H1 (cell line): ENCODE results near the gene KCNRG. TPM values are rescaled to one million over a fixed set of nuclear protein-coding genes. Genes with fewer than 3 reads are reported as not detected.

Experiments used
- CTCF ChIA-PET: fragments of 300-600 bp; sonication (Branson Sonifier 250); formaldehyde crosslinking; loops from one replicate; lab custom pipeline; 2021; ENCODE audit not compliant: partially characterized antibody; lab: Charles Lee
- POLR2A ChIA-PET: fragments of 300-600 bp; sonication (Branson Sonifier 250); formaldehyde crosslinking; loops from one replicate; lab custom pipeline; 2021; ENCODE audit warnings: inconsistent platforms; ENCODE audit not compliant: partially characterized antibody; lab: Charles Lee
- DNase-seq, 2 experiments: peaks; one replicate each; pipeline versions ENCODE4 v3.0.0 to v3.0.0-alpha.2; 2010 to 2022; ENCODE audit warnings: low spot score in 2 of 2, low read depth in 1 of 2, mixed read lengths in 1 of 2
- FAIRE-seq: peaks from 2 replicates; lab custom pipeline; 2011; peaks lifted over from hg19 to GRCh38; lab: Jason Lieb, UNC
- H2AFZ ChIP-seq: 2 replicates; pipeline ENCODE4 v1.8.1; 2012; ENCODE audit warnings: low read length, inconsistent platforms
- H2AK5ac ChIP-seq: 2 replicates; pipeline ENCODE4 v1.6.1; 2013; ENCODE audit warnings: low read depth, low read length
- H2BK120ac ChIP-seq: replicated peaks from 2 replicates; pipeline ENCODE3; 2013; ENCODE audit warnings: low read depth, low read length, inconsistent platforms
- H2BK12ac ChIP-seq: 2 replicates; pipeline ENCODE4 v1.6.1; 2013; ENCODE audit warnings: low read depth, low read length
- H2BK15ac ChIP-seq: 2 replicates; pipeline ENCODE4 v1.6.1; 2013; ENCODE audit warnings: low read length
- H2BK20ac ChIP-seq: 2 replicates; pipeline ENCODE4 v1.6.1; 2013; ENCODE audit warnings: low read length
- H2BK5ac ChIP-seq: 2 replicates; pipeline ENCODE4 v1.6.1; 2013; ENCODE audit warnings: low read depth, low read length
- H3K14ac ChIP-seq: 2 replicates; pipeline ENCODE4 v1.6.1; 2013; ENCODE audit warnings: inconsistent platforms; ENCODE audit not compliant: insufficient read length
- H3K18ac ChIP-seq: 2 replicates; pipeline ENCODE4 v1.6.1; 2013; ENCODE audit warnings: low read length; ENCODE audit errors: extremely low read depth
- H3K23ac ChIP-seq: 2 replicates; pipeline ENCODE4 v1.6.1; 2013; ENCODE audit warnings: inconsistent platforms; ENCODE audit not compliant: insufficient read length
- H3K23me2 ChIP-seq: 2 replicates; pipeline ENCODE4 v1.6.1; 2013; ENCODE audit warnings: low read depth, low read length
- H3K27ac ChIP-seq: 2 replicates; pipeline ENCODE4 v1.6.1; 2011; ENCODE audit warnings: low read depth, low read length, inconsistent platforms
- H3K27me3 ChIP-seq, 4 experiments: replicated peaks in 1 of 4; 1 replicate in 1 of 4; 2 replicates in 3 of 4; pipeline versions ENCODE4 v1.6.1 to v1.8.1; 2011 to 2013; ENCODE audit warnings: low read length in 3 of 4, mild to moderate bottlenecking in 3 of 4, inconsistent platforms in 2 of 4, mixed read lengths in 2 of 4, moderate library complexity in 1 of 4; ENCODE audit not compliant: control insufficient read depth in 3 of 4, insufficient read depth in 3 of 4; ENCODE audit errors: extremely low read depth in 1 of 4
- H3K36me3 ChIP-seq, 4 experiments: 2 replicates each; pipeline versions ENCODE4 v1.6.1 to v1.8.1; 2011 to 2013; ENCODE audit warnings: mild to moderate bottlenecking in 4 of 4, low read length in 3 of 4, moderate library complexity in 2 of 4, control low read depth in 1 of 4, inconsistent platforms in 1 of 4; ENCODE audit not compliant: insufficient read depth in 4 of 4, control insufficient read depth in 2 of 4
- H3K4ac ChIP-seq: replicated peaks from 2 replicates; pipeline ENCODE3; 2013; ENCODE audit warnings: low read length, low read depth, mixed read lengths, inconsistent platforms; ENCODE audit not compliant: insufficient read length
- H3K4me1 ChIP-seq, 4 experiments: replicated peaks in 1 of 4; 1 replicate in 1 of 4; 2 replicates in 3 of 4; pipeline versions ENCODE4 v1.6.1 to v1.8.1; 2011 to 2013; ENCODE audit warnings: low read length in 3 of 4, inconsistent platforms in 2 of 4, mixed read lengths in 1 of 4; ENCODE audit not compliant: insufficient read depth in 4 of 4, control insufficient read depth in 3 of 4
- H3K4me2 ChIP-seq, 2 experiments: 2 replicates each; pipeline versions ENCODE4 v1.6.1 to v1.8.1; 2011 to 2013; ENCODE audit warnings: low read depth in 2 of 2, low read length in 2 of 2, control low read depth in 1 of 2, inconsistent platforms in 1 of 2, mild to moderate bottlenecking in 1 of 2; ENCODE audit not compliant: insufficient read depth in 1 of 2
- H3K4me3 ChIP-seq, 4 experiments: fragments of 200-600, 300-600 bp in 1 of 4; sonication (generic), shearing (Covaris generic), sonication (Bioruptor Twin) in 1 of 4; 2 replicates each; pipeline versions ENCODE4 v1.5.1 to v1.8.1; 2011 to 2016; ENCODE audit warnings: low read length in 4 of 4, low read depth in 3 of 4, control low read depth in 2 of 4, inconsistent platforms in 2 of 4, mild to moderate bottlenecking in 2 of 4, mixed read lengths in 1 of 4, moderate library complexity in 1 of 4; ENCODE audit not compliant: insufficient read depth in 2 of 4; ENCODE audit errors: extremely low read depth in 1 of 4
- H3K56ac ChIP-seq: replicated peaks from 2 replicates; pipeline ENCODE3; 2013; ENCODE audit warnings: low read depth, mild to moderate bottlenecking, mixed read lengths, low read length, inconsistent platforms; ENCODE audit not compliant: insufficient read length
- H3K79me1 ChIP-seq: 2 replicates; pipeline ENCODE4 v1.6.1; 2013; ENCODE audit warnings: low read depth, low read length, control low read depth
- H3K79me2 ChIP-seq, 2 experiments: 2 replicates each; pipeline versions ENCODE4 v1.6.1 to v1.8.1; 2012 to 2013; ENCODE audit warnings: low read length in 2 of 2, mild to moderate bottlenecking in 2 of 2, inconsistent platforms in 1 of 2; ENCODE audit not compliant: insufficient read depth in 2 of 2, control insufficient read depth in 1 of 2
- H3K9ac ChIP-seq, 4 experiments: replicated peaks in 1 of 4; 1 replicate in 1 of 4; 2 replicates in 3 of 4; pipeline versions ENCODE4 v1.6.1 to v1.8.1; 2011 to 2013; ENCODE audit warnings: low read depth in 3 of 4, low read length in 3 of 4, control low read depth in 2 of 4, mild to moderate bottlenecking in 2 of 4, moderate library complexity in 2 of 4, inconsistent platforms in 1 of 4; ENCODE audit errors: extremely low read depth in 1 of 4
- H3K9me3 ChIP-seq, 2 experiments: 2 replicates each; pipeline versions ENCODE4 v1.6.1 to v1.8.1; 2012 to 2013; ENCODE audit warnings: mild to moderate bottlenecking in 2 of 2, moderate library complexity in 2 of 2, control low read depth in 1 of 2, inconsistent platforms in 1 of 2, low read depth in 1 of 2, low read length in 1 of 2, mixed read lengths in 1 of 2; ENCODE audit not compliant: insufficient read depth in 2 of 2
- H4K20me1 ChIP-seq, 2 experiments: replicated peaks in 1 of 2; 2 replicates each; pipeline versions ENCODE3 to v1.8.1; 2011 to 2013; ENCODE audit warnings: inconsistent platforms in 2 of 2, low read length in 2 of 2, mild to moderate bottlenecking in 1 of 2; ENCODE audit not compliant: insufficient read depth in 2 of 2, control insufficient read depth in 1 of 2
- H4K5ac ChIP-seq: 2 replicates; pipeline ENCODE4 v1.6.1; 2013; ENCODE audit warnings: low read length, low read depth, mixed read lengths, inconsistent platforms; ENCODE audit not compliant: insufficient read length
- H4K8ac ChIP-seq: 2 replicates; pipeline ENCODE4 v1.8.0; 2013; ENCODE audit warnings: mild to moderate bottlenecking, moderate library complexity, low read length, inconsistent platforms; ENCODE audit not compliant: insufficient read depth; ENCODE audit errors: extremely low read depth
- H4K91ac ChIP-seq: replicated peaks from 2 replicates; pipeline ENCODE3; 2013; ENCODE audit warnings: low read length, mixed read lengths, inconsistent platforms; ENCODE audit not compliant: insufficient read length
- ATF2 ChIP-seq: IDR thresholded peaks from 2 replicates; pipeline ENCODE4 v1.6.1; 2012; ENCODE audit warnings: low read length, inconsistent platforms
- KDM4A ChIP-seq: IDR thresholded peaks from one replicate; pipeline ENCODE4 v1.7.1; 2012; ENCODE audit warnings: low read depth, mild to moderate bottlenecking, moderate library complexity, low read length, inconsistent platforms; ENCODE audit not compliant: severe bottlenecking
- RBBP5 ChIP-seq: IDR thresholded peaks from 2 replicates; pipeline ENCODE4 v1.7.1; 2012; ENCODE audit warnings: low read depth, mild to moderate bottlenecking, inconsistent platforms, low read length, moderate library complexity, borderline replicate concordance
- RNF2 ChIP-seq: fragments of 200-900, 300-1000 bp; sonication (generic); IDR thresholded peaks from 2 replicates; pipeline ENCODE4 v1.7.1; 2016; ENCODE audit warnings: borderline replicate concordance, low read depth, mild to moderate bottlenecking, antibody characterized with exemption, low read length; ENCODE audit not compliant: poor library complexity, severe bottlenecking; ENCODE audit errors: missing control alignments
- SIN3A ChIP-seq, 2 experiments: IDR thresholded peaks in 1 of 2; conservative IDR thresholded peaks in 1 of 2; 2 replicates each; pipeline ENCODE4 v1.6.1; 2011 to 2012; ENCODE audit warnings: low read length in 2 of 2, improper control_type of control experiment in 1 of 2, low read depth in 1 of 2, mild to moderate bottlenecking in 1 of 2
- SIRT6 ChIP-seq: IDR thresholded peaks from one replicate; pipeline ENCODE4 v1.7.1; 2012; ENCODE audit warnings: low read length, inconsistent platforms
- SP1 ChIP-seq: IDR thresholded peaks from 2 replicates; pipeline ENCODE4 v1.6.1; 2011; ENCODE audit warnings: low read depth, low read length
- WGBS, 2 experiments: shearing (Covaris generic) in 1 of 2; methylation state at CpG; one replicate each; pipeline versions ENCODE4 v1.1.6 to v1.1.7; 2013 to 2015; ENCODE audit warnings: low lambda C conversion rate in 2 of 2, mixed read lengths in 2 of 2, inconsistent platforms in 1 of 2, low coverage in 1 of 2, missing lambda C conversion rate in 1 of 2; ENCODE audit not compliant: insufficient replicate concordance in 2 of 2, insufficient coverage in 1 of 2, insufficient read length in 1 of 2; ENCODE audit errors: extremely low coverage in 1 of 2, missing lambda C conversion rate in 1 of 2; 5-methylcytosine and 5-hydroxymethylcytosine counted together
- polyA plus RNA-seq, 7 experiments: library from polyadenylated mRNA; depleted of rRNA in 3 of 7; stranded (reverse) in 5 of 7; unstranded in 2 of 7; fragments of >200 nt in 5 of 7; fragments of 200-250 nt in 2 of 7; gene quantifications; 1 replicate in 5 of 7; 2 replicates in 1 of 7; 4 replicates in 1 of 7; pipeline versions ENCODE4 v1.2.1 to v1.2.3, GENCODE V29; 2011 to 2013; ENCODE audit warnings: missing spikeins in 2 of 7, mixed read lengths in 2 of 7
- total RNA-seq: library from RNA; stranded (reverse); fragmentation: NEBNext Ultra II Directional; extraction: Animal tissue kit (Norgen Biotek cat#: 25700); gene quantifications from 2 replicates; pipeline ENCODE4 v1.2.1, GENCODE V29; 2021
- TF ChIP-seq, protein P1 (sequence below): IDR thresholded peaks from 2 replicates; pipeline ENCODE4 v1.6.1; 2012; ENCODE audit warnings: inconsistent platforms

KCNRG gene
- total and polyA plus RNA-seq, 2 of the 8 experiments (the other 6 are each of a cell fraction or from before 2014, with no cell fraction given) = 0.65 to 1.2 TPM

GRCh38 chr13:50055454-50055853, 40.2 kb downstream of the KCNRG start:
- no peak overlapping the region for H2BK20ac ChIP-seq
- no peak overlapping the region for H3K14ac ChIP-seq
- H3K4ac ChIP-seq = no peak overlapping the region
- no peaks in the 10 kb centered on the region for H3K36me3 ChIP-seq
- H4K5ac ChIP-seq = no peak overlapping the region
- H3K9ac ChIP-seq = no peak overlapping the region
- no peak overlapping the region for H2BK15ac ChIP-seq
- H2BK12ac ChIP-seq = no peak overlapping the region
- no peak overlapping the region for H3K4me3 ChIP-seq
- H2BK120ac ChIP-seq = no peak overlapping the region
- no peak for FAIRE-seq
- no peak for DNase-seq
- no peak overlapping the region for H4K91ac ChIP-seq
- no peaks in the 10 kb centered on the region for H4K20me1 ChIP-seq
- H3K27me3 ChIP-seq = no peaks in the 10 kb centered on the region
- 89% methylated on average over 1 of the region's 1 CpG; no CpG with 5 or more reads in 1 of the 2 experiments for WGBS, 2 experiments
- H3K56ac ChIP-seq = no peak overlapping the region
- no peak overlapping the region for H2AK5ac ChIP-seq
- no peak overlapping the region for H3K27ac ChIP-seq
- no peaks in the 10 kb centered on the region for H3K23me2 ChIP-seq
- no peak overlapping the region for H3K23ac ChIP-seq
- CTCF ChIA-PET = no interaction called here
- H3K18ac ChIP-seq = no peak overlapping the region
- no peak overlapping the region for H3K4me2 ChIP-seq
- no peaks in the 10 kb centered on the region for H3K79me2 ChIP-seq
- no peaks in the 10 kb centered on the region for H3K9me3 ChIP-seq
- no peak overlapping the region for H2AFZ ChIP-seq
- H3K79me1 ChIP-seq = no peaks in the 10 kb centered on the region; the same call in 1 of the 2 replicates
- H3K4me1 ChIP-seq = no peaks in the 10 kb centered on the region
- POLR2A ChIA-PET = no interaction called here
- H4K8ac ChIP-seq = no peak overlapping the region
- H2BK5ac ChIP-seq = no peak overlapping the region
- no peak for TF ChIP-seq KDM4A
- no peak for TF ChIP-seq SP1
- TF ChIP-seq, protein P1, sequence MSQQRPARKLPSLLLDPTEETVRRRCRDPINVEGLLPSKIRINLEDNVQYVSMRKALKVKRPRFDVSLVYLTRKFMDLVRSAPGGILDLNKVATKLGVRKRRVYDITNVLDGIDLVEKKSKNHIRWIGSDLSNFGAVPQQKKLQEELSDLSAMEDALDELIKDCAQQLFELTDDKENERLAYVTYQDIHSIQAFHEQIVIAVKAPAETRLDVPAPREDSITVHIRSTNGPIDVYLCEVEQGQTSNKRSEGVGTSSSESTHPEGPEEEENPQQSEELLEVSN = no peak
- no peak for TF ChIP-seq RBBP5
- TF ChIP-seq ATF2 = no peak
- no peak for TF ChIP-seq SIN3A (conservative IDR thresholded peaks at IDR 0.05 in 1 of 2, IDR thresholded peaks at IDR 0.05 in 1 of 2; ENCODE audit: low read depth in 1 of 2, low read length in 2 of 2)
- no peak for TF ChIP-seq SIRT6
- TF ChIP-seq RNF2 = no peak
